Naive thymus-derived CD4-positive, alpha-beta T cell (primary cell): ENCODE measurements around the gene LGR4. TPM values are rescaled to one million over a fixed set of nuclear protein-coding genes. Genes with fewer than 3 reads are reported as not detected.

Source experiments
- ATAC-seq: fragments of 150-1000 bp; cut with Tn5 transposase; 2 replicates; pipeline ENCODE4 v1.10.0; 2021; ENCODE audit warnings: mild to moderate bottlenecking, moderate library complexity
- CTCF ChIA-PET: fragments of 350-600 bp; sonication (Branson Sonifier 250); formaldehyde crosslinking; loops from one replicate; lab custom pipeline; 2021; ENCODE audit warnings: antibody characterized with exemption; lab: Charles Lee
- POLR2A ChIA-PET: fragments of 350-600 bp; sonication (Branson Sonifier 250); formaldehyde crosslinking; loops from one replicate; lab custom pipeline; 2021; ENCODE audit warnings: antibody characterized with exemption, inconsistent platforms; lab: Charles Lee
- DNase-seq, 9 donors: peaks; one replicate each; pipeline versions ENCODE4 v3.0.0 to v3.0.0-alpha.2; 2020 to 2022; ENCODE audit warnings: mixed read lengths in 1 of 9
- H3K27ac ChIP-seq: one replicate; pipeline ENCODE4 v1.7.0; 2013; ENCODE audit warnings: mild to moderate bottlenecking, low read depth, low read length, moderate library complexity
- H3K27me3 ChIP-seq, 2 donors: one replicate each; pipeline ENCODE4 v1.7.0; 2013; ENCODE audit warnings: low read length in 2 of 2, mild to moderate bottlenecking in 2 of 2, moderate library complexity in 2 of 2; ENCODE audit not compliant: control insufficient read depth in 2 of 2, insufficient read depth in 2 of 2
- H3K36me3 ChIP-seq, 3 experiments: 1 replicate in 2 of 3; 2 replicates in 1 of 3; pipeline ENCODE4 v1.7.0; 2013; ENCODE audit warnings: low read length in 3 of 3, mild to moderate bottlenecking in 3 of 3, moderate library complexity in 1 of 3; ENCODE audit not compliant: insufficient read depth in 3 of 3, control insufficient read depth in 2 of 3
- H3K4me1 ChIP-seq, 2 donors: one replicate each; pipeline ENCODE4 v1.7.0; 2013; ENCODE audit warnings: low read length in 2 of 2, mild to moderate bottlenecking in 2 of 2, moderate library complexity in 1 of 2; ENCODE audit not compliant: control insufficient read depth in 2 of 2, insufficient read depth in 2 of 2
- H3K4me3 ChIP-seq: 2 replicates; pipeline ENCODE4 v1.7.0; 2013; ENCODE audit warnings: mild to moderate bottlenecking, low read length
- H3K9me3 ChIP-seq, 3 experiments: 1 replicate in 2 of 3; 2 replicates in 1 of 3; pipeline ENCODE4 v1.7.0; 2013; ENCODE audit warnings: low read length in 3 of 3; ENCODE audit not compliant: control insufficient read depth in 2 of 3
- H3K27ac Mint-ChIP-seq, 9 donors: one replicate each; pipeline ENCODE4 v1.8.0; 2020 to 2022; ENCODE audit warnings: mixed read lengths in 9 of 9, mild to moderate bottlenecking in 8 of 9, moderate library complexity in 5 of 9, inconsistent platforms in 2 of 9
- H3K27me3 Mint-ChIP-seq, 5 donors: one replicate each; pipeline ENCODE4 v1.8.0; 2021 to 2022; ENCODE audit warnings: mixed read lengths in 5 of 5, mild to moderate bottlenecking in 1 of 5
- H3K36me3 Mint-ChIP-seq, 5 donors: one replicate each; pipeline ENCODE4 v1.8.0; 2020 to 2022; ENCODE audit warnings: mixed read lengths in 5 of 5, mild to moderate bottlenecking in 3 of 5, inconsistent platforms in 1 of 5
- H3K4me1 Mint-ChIP-seq, 7 donors: one replicate each; pipeline ENCODE4 v1.8.0; 2020 to 2022; ENCODE audit warnings: mixed read lengths in 7 of 7, mild to moderate bottlenecking in 3 of 7, inconsistent platforms in 1 of 7
- H3K4me3 Mint-ChIP-seq, 10 donors: one replicate each; pipeline ENCODE4 v1.8.0; 2020 to 2022; ENCODE audit warnings: mild to moderate bottlenecking in 10 of 10, mixed read lengths in 10 of 10, moderate library complexity in 6 of 10, inconsistent platforms in 2 of 10
- H3K9me3 Mint-ChIP-seq, 11 donors: one replicate each; pipeline ENCODE4 v1.8.0; 2020 to 2022; ENCODE audit warnings: mixed read lengths in 11 of 11, mild to moderate bottlenecking in 4 of 11, inconsistent platforms in 1 of 11, moderate library complexity in 1 of 11
- intact Hi-C, 2 donors: fragments of 100-400 bp; cut with micrococcal nuclease; formaldehyde crosslinking; loops; one replicate each; pipeline ENCODE4 v1.15.1; 2023
- polyA plus RNA-seq, 2 donors: library from polyadenylated mRNA; unstranded; fragments of 300-500 nt; fragmentation: Illumina TruSeq; gene quantifications; one replicate each; pipeline ENCODE4 v1.2.3, GENCODE V29; 2021
- total RNA-seq, 6 experiments: library from RNA in 5 of 6; stranded (reverse) in 5 of 6; gene quantifications; 1 replicate in 5 of 6; 2 replicates in 1 of 6; pipeline ENCODE4 v1.2.3 and lab custom pipeline; 2021 to 2026

The LGR4 gene
- total and polyA plus RNA-seq, 7 experiments from 2014 or later = 0.05 to 1.5 (median 0.49) TPM

DNA sequence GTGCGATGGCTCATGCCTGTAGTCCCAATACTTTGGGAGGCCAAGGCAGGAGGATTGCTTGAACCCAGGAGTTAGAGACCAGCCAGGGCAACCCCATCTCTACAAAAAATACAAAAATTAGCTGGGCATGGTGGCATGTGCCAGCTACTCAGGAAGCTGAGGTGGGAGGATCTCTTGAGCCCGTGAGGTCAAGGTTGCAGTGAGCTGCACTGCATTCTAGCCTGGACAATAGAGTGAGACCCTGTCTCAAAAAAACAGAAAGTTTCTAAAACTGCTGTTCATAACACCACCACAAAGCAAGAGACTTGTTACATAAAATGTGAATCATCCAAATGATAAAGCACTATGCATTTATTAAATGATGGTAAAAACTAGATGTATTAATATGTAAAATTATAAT is 69.4 kb downstream of the LGR4 start:
- no peaks in the 10 kb centered on the region for H3K4me1 Mint-ChIP-seq
- Histone ChIP-seq H3K27ac (no peak overlapping the region), H3K9me3 (no peaks in the 10 kb centered on the region), H3K4me1 (no peaks in the 10 kb centered on the region), H3K4me3 (no peak overlapping the region), H3K27me3 (no peaks in the 10 kb centered on the region), H3K36me3 (no peaks in the 10 kb centered on the region)
- no peak overlapping the region for H3K27ac Mint-ChIP-seq
- DNase-seq (no peak), ATAC-seq (no peak)
- H3K36me3 Mint-ChIP-seq = no peaks in the 10 kb centered on the region
- H3K4me3 Mint-ChIP-seq = no peak overlapping the region
- H3K27me3 Mint-ChIP-seq = no peaks in the 10 kb centered on the region
- POLR2A ChIA-PET = no interaction called here
- CTCF ChIA-PET = no interaction called here
- H3K9me3 Mint-ChIP-seq = no peaks in the 10 kb centered on the region
- intact Hi-C loops = no loop called here

DNA sequence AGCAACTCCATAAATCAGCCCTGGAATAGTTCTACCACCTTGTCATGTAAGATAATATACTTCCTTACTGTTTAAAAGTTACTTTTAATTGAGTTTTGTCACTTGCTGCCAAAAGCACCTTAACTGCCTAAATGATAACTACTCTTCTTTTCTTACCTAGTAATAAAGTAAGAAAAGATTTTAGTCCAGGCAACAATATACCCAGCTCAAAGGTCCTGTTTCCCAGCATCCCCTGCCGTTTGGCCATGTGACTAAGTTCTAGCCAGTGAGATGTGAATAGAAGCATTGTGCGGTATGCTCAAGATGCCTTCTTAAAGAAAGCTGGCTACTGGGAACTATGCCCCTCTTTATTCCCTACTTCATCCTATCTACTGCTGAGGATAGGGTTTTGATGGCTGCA is 70.1 kb downstream of the LGR4 start:
- DNase-seq (no peak), ATAC-seq (no peak)
- Histone ChIP-seq H3K9me3 (no peaks in the 10 kb centered on the region), H3K27me3 (no peaks in the 10 kb centered on the region), H3K4me1 (no peaks in the 10 kb centered on the region), H3K4me3 (no peak overlapping the region), H3K27ac (no peak overlapping the region), H3K36me3 (no peaks in the 10 kb centered on the region)
- Mint-ChIP-seq H3K27me3 (no peaks in the 10 kb centered on the region), H3K36me3 (no peaks in the 10 kb centered on the region), H3K4me1 (no peaks in the 10 kb centered on the region), H3K9me3 (no peaks in the 10 kb centered on the region), H3K4me3 (no peak overlapping the region), H3K27ac (no peak overlapping the region)
- POLR2A ChIA-PET = no interaction called here
- CTCF ChIA-PET = no interaction called here
- intact Hi-C loops = no loop called here

DNA sequence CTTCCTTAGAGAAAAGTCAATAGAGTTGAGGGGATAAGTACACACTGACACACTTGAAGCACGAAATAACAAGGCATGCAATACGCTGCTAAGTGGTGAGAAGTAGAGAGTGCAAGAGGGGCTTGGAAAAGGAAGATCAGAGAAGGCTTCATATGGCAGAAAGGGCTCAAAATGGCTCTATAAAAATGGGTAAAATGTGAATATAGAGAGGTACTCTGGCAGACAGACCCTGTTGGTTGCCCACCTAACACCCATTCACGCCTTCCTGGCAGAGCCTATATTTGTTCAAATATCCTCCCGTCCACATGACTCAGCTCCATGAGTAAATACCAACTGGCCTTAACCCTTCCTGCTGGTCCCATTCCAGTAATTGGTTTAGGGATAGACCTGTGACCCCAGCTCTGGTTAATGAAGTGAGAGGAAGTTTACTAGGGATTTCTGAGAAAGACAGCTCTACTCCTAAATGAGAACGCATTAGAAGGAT is 70.7 kb downstream of the LGR4 start:
- no peaks in the 10 kb centered on the region for H3K4me1 Mint-ChIP-seq
- H3K27ac ChIP-seq = no peak overlapping the region
- H3K36me3 Mint-ChIP-seq = no peaks in the 10 kb centered on the region
- H3K9me3 Mint-ChIP-seq = no peaks in the 10 kb centered on the region
- no peak overlapping the region for H3K4me3 Mint-ChIP-seq
- DNase-seq = no peak
- no peaks in the 10 kb centered on the region for H3K27me3 Mint-ChIP-seq
- POLR2A ChIA-PET = no interaction called here
- H3K4me1 ChIP-seq = no peaks in the 10 kb centered on the region
- H3K36me3 ChIP-seq = no peaks in the 10 kb centered on the region
- intact Hi-C loops = no loop called here
- no peak overlapping the region for H3K27ac Mint-ChIP-seq
- H3K9me3 ChIP-seq = no peaks in the 10 kb centered on the region
- H3K27me3 ChIP-seq = no peaks in the 10 kb centered on the region
- no peak overlapping the region for H3K4me3 ChIP-seq
- ATAC-seq = no peak
- CTCF ChIA-PET = no interaction called here

DNA sequence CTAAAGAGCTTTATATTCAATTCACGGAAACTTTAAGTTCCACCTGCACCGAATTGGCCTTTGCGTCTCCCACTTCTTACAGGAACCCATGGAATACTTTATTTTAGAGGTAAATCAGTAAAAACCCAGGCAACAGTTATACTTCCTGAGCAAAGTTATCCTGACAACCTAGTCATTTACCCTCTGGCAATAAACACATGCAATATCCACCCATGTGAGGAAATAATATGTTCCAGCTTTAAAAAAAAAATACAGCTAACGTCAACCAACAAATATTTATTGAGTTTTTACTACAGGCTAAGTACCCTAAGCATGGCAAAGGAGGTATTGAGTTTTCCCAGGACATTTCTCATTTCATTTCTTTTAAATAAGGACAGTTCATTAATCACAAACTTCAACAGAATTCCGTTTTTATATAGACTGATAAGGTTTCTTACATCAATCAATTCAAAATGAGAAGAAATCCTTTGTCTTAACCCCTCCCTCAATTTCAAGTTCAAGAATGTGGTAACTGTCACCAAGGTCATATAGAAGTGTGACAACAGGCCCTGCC is 71.2 kb downstream of the LGR4 start:
- Histone ChIP-seq H3K4me3 (no peak overlapping the region), H3K4me1 (no peaks in the 10 kb centered on the region), H3K27ac (no peak overlapping the region), H3K27me3 (no peaks in the 10 kb centered on the region), H3K9me3 (no peaks in the 10 kb centered on the region), H3K36me3 (no peaks in the 10 kb centered on the region)
- Mint-ChIP-seq H3K27me3 (no peaks in the 10 kb centered on the region), H3K9me3 (no peaks in the 10 kb centered on the region), H3K4me1 (no peaks in the 10 kb centered on the region), H3K27ac (no peak overlapping the region), H3K36me3 (no peaks in the 10 kb centered on the region), H3K4me3 (no peak overlapping the region)
- ChIA-PET CTCF (no interaction called here), POLR2A (no interaction called here)
- DNase-seq (no peak), ATAC-seq (no peak)
- intact Hi-C loops = no loop called here

DNA sequence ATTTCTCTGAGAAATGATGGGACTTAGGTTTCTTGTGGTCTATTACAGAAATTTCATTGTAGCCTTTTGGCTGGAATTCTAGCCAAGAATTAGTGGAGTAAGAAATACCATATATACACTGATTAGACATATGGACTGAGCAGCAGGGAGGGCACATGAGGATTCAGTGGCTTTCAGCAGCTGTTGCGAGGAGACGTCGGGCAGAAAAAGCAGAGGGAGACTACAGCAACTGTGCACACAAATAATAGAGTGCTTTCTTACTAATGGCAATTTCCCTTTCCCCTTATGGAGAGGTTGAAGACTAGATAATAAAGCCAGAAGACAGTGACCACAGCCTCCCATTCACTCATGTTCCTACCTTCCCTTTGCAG is 74.2 kb downstream of the LGR4 start:
- H3K9me3 Mint-ChIP-seq = no peaks in the 10 kb centered on the region
- Histone ChIP-seq H3K27me3 (no peaks in the 10 kb centered on the region), H3K27ac (no peak overlapping the region), H3K9me3 (no peaks in the 10 kb centered on the region), H3K4me3 (no peak overlapping the region), H3K36me3 (no peaks in the 10 kb centered on the region), H3K4me1 (no peaks in the 10 kb centered on the region)
- ATAC-seq = no peak
- H3K4me3 Mint-ChIP-seq = no peak overlapping the region
- H3K4me1 Mint-ChIP-seq = no peaks in the 10 kb centered on the region
- intact Hi-C loops = no loop called here
- POLR2A ChIA-PET = no interaction called here
- DNase-seq = no peak
- no peaks in the 10 kb centered on the region for H3K36me3 Mint-ChIP-seq
- H3K27ac Mint-ChIP-seq = no peak overlapping the region
- H3K27me3 Mint-ChIP-seq = no peaks in the 10 kb centered on the region
- CTCF ChIA-PET = no interaction called here

DNA sequence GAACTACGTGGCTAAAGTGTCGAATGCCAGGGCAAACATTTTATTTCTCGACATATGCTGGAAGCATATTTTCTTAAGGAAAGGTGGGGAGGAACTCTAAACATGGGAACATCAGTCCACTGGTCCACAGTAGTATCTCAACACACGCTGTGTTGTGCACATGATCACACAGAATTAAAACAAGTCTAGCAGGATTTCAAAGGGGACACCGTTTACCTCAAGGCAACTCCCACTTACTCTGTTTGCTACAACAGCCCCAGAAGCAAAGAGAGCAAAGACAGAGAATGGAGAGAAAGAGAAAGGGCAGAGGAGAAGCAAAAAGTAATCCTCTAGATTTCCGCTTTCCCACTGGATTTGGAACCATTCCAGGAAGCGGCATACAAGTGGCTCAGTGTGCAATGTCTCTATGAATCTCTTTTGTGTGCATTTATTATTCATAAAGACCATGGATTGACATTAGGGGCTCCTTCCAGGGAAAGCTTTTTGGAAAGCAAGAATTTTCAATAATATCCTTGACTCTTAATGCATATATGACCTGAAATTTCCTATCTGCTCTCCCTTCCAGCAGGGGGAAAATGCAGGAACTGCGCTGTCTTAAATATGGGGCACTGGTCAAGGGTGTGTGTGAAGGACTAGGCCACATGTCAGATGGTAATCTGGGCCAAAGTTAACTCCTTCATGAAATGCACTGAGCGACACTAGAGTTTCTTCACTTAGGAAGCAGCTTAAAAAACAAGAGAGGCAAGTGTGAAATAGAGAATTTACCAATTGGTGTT is 74.8 kb downstream of the LGR4 start:
- H3K4me1 Mint-ChIP-seq = no peaks in the 10 kb centered on the region
- no peaks in the 10 kb centered on the region for H3K9me3 ChIP-seq
- H3K27me3 Mint-ChIP-seq = no peaks in the 10 kb centered on the region
- H3K36me3 ChIP-seq = no peaks in the 10 kb centered on the region
- ATAC-seq (no peak), DNase-seq (no peak)
- ChIA-PET CTCF (no interaction called here), POLR2A (no interaction called here)
- no peaks in the 10 kb centered on the region for H3K27me3 ChIP-seq
- H3K36me3 Mint-ChIP-seq = no peaks in the 10 kb centered on the region
- H3K9me3 Mint-ChIP-seq = no peaks in the 10 kb centered on the region
- H3K4me3 ChIP-seq = no peak overlapping the region
- no peak overlapping the region for H3K4me3 Mint-ChIP-seq
- intact Hi-C loops = no loop called here
- H3K27ac Mint-ChIP-seq = no peak overlapping the region
- H3K27ac ChIP-seq = no peak overlapping the region
- no peaks in the 10 kb centered on the region for H3K4me1 ChIP-seq

DNA sequence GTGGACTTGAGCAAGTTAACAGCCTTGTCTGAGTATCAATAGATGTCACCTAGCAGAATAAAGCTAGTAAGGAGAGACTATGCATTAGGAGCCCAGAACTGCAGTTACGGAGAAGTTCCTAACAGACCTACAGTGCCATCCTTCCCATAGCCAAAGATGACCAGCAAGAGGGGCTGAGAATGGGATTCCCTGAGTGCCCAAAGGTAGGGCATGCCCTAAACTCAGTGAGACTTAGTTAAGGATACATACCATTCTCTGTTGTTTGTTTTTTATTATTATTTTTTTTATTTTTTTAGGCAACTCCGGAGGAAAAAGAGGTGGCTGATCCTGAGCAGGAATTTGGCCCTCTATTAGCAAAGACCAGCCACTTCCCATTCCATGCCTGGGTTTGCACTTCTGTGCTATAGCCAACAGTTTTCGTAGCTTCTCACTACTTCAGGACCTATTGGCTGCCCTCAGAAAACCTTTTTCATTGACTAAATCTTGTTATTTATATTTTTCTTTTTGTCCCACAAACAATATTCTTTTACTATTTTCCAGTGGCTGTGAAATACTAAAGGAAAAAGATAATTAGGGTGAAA is 76.2 kb downstream of the LGR4 start:
- H3K4me3 ChIP-seq = no peak overlapping the region
- intact Hi-C loops = no loop called here
- Mint-ChIP-seq H3K27ac (no peak overlapping the region), H3K4me3 (no peak overlapping the region), H3K4me1 (no peaks in the 10 kb centered on the region), H3K27me3 (no peaks in the 10 kb centered on the region), H3K36me3 (no peaks in the 10 kb centered on the region), H3K9me3 (no peaks in the 10 kb centered on the region)
- H3K27me3 ChIP-seq = no peaks in the 10 kb centered on the region
- no peaks in the 10 kb centered on the region for H3K36me3 ChIP-seq
- ATAC-seq (no peak), DNase-seq (no peak)
- no peaks in the 10 kb centered on the region for H3K4me1 ChIP-seq
- ChIA-PET POLR2A (no interaction called here), CTCF (interaction anchor here (0.7 to 1.1 kb wide), 2 partner anchors 47 to 82 kb away, joined by 3 read pairs; no protein-coding TSS in a partner anchor)
- H3K27ac ChIP-seq = no peak overlapping the region
- H3K9me3 ChIP-seq = no peaks in the 10 kb centered on the region
